ENCODE measurements around the gene MTFP1. TPM values are rescaled to one million over a fixed set of nuclear protein-coding genes. Genes with fewer than 3 reads are reported as not detected.

Gene MTFP1
- total and polyA plus RNA-seq, 2 donors (not counting 1 experiment from before 2014, with no cell fraction given), result 11.8 to 18.4 TPM

DNA sequence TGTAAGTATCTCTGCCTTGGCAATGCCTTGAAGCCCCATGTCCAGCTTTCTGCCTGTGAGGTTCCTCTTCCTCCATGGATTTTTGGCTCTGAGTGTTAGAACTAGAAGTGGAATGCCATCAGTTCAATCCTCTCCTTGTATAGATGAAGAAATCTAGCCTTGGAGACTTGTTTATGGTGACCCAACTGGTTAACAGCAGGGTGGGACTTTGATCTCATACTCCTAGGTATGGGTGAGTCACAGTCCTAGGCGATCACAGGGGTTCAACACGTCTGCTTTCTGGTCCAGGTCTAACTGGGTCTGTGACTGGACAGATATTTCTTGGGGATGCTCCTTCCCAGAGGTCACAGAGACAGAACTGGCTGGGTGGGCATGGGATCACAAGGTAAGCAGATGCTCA is 9.2 kb upstream of the MTFP1 start:
- Histone ChIP-seq H4K20me1 (ENCODE audit: control insufficient read depth, insufficient read depth, low read length, poor library complexity, severe bottlenecking) (no peaks in the 10 kb centered on the region), H3K27me3 (replicated peaks in 1 of 4; ENCODE audit: control extremely low read depth in 1 of 4, control insufficient read depth in 3 of 4, insufficient read depth in 4 of 4, low read length in 3 of 4) (no peaks in the 10 kb centered on the region), H3K4me3 (ENCODE audit: control extremely low read depth in 1 of 5, extremely low read depth in 1 of 5, insufficient read depth in 1 of 5, low read depth in 2 of 5, low read length in 4 of 5) (no peak overlapping the region), H3K36me3 (replicated peaks in 1 of 2; ENCODE audit: control extremely low read depth in 1 of 2, control insufficient read depth in 1 of 2, extremely low read depth in 1 of 2, insufficient read depth in 2 of 2, low read length in 1 of 2) (peaks cover 0 to 21% of the 10 kb centered on the region in 2 experiments), H3K79me2 (ENCODE audit: control insufficient read depth, insufficient read depth, low read length) (no peaks in the 10 kb centered on the region), H3K4me2 (replicated peaks; ENCODE audit: low read depth, low read length, poor library complexity, severe bottlenecking) (no peak overlapping the region), H3K4me1 (ENCODE audit: control insufficient read depth in 2 of 2, insufficient read depth in 2 of 2, low read length in 2 of 2) (no peaks in the 10 kb centered on the region), H3K9me3 (ENCODE audit: control extremely low read depth in 1 of 3, control insufficient read depth in 2 of 3, insufficient read depth in 1 of 3, low read length in 2 of 3) (no peaks in the 10 kb centered on the region), H2AFZ (ENCODE audit: insufficient read depth, low read depth, low read length, poor library complexity, severe bottlenecking) (no peak overlapping the region), H3K27ac (ENCODE audit: low read length in 2 of 2) (no peak overlapping the region), H3K9ac (ENCODE audit: low read length) (no peak overlapping the region)
- Mint-ChIP-seq H3K9me3 (ENCODE audit: insufficient read depth) (no peaks in the 10 kb centered on the region), H3K27ac (no peak overlapping the region), H3K27me3 (no peaks in the 10 kb centered on the region), H3K4me3 (no peak overlapping the region), H3K4me1 (no peaks in the 10 kb centered on the region)
- no CpG with 5 or more reads among the region's 2 CpGs for WGBS (ENCODE audit: insufficient coverage)
- TF ChIP-seq EZH2 (IDR thresholded peaks at IDR 0.05; ENCODE audit: borderline replicate concordance, insufficient read depth, low read depth, low read length, poor library complexity, severe bottlenecking), result no peak
- TF ChIP-seq, protein P1, sequence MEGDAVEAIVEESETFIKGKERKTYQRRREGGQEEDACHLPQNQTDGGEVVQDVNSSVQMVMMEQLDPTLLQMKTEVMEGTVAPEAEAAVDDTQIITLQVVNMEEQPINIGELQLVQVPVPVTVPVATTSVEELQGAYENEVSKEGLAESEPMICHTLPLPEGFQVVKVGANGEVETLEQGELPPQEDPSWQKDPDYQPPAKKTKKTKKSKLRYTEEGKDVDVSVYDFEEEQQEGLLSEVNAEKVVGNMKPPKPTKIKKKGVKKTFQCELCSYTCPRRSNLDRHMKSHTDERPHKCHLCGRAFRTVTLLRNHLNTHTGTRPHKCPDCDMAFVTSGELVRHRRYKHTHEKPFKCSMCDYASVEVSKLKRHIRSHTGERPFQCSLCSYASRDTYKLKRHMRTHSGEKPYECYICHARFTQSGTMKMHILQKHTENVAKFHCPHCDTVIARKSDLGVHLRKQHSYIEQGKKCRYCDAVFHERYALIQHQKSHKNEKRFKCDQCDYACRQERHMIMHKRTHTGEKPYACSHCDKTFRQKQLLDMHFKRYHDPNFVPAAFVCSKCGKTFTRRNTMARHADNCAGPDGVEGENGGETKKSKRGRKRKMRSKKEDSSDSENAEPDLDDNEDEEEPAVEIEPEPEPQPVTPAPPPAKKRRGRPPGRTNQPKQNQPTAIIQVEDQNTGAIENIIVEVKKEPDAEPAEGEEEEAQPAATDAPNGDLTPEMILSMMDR (IDR thresholded peaks at IDR 0.05), result no peak
- intact Hi-C loops (cut with micrococcal nuclease), result no loop called here
- DNase-seq (no peak), ATAC-seq (ENCODE audit: low read depth) (no peak)
- POLR2A ChIA-PET, result no interaction called here
- CTCF ChIA-PET, result no interaction called here

DNA sequence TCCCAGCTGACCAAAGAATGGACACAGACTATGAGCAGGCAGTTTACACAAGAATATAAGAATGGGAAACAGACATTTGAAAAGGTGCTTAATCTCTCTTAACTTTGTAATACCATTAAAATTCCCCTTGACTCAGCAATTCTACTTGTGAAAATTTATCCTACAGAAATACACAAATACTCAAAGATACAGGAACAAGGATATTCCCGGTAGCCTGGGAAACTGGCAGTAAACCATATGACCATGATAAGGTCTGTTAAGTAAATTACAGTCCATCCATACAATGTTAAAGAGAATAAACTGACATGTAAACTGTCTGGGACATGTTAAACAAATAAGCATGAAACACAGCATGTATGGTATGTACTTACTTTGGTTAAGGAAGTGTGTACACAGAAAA is 8.7 kb upstream of the MTFP1 start:
- peaks cover under 1% of the 10 kb centered on the region for H3K4me1 Mint-ChIP-seq
- no peak overlapping the region for H3K27ac ChIP-seq (ENCODE audit: low read length in 2 of 2)
- no peak overlapping the region for H3K27ac Mint-ChIP-seq

More for the DNA sequence above, 8.7 kb upstream of the MTFP1 start:
- H3K36me3 ChIP-seq (replicated peaks in 1 of 2; ENCODE audit: control extremely low read depth in 1 of 2, control insufficient read depth in 1 of 2, extremely low read depth in 1 of 2, insufficient read depth in 2 of 2, low read length in 1 of 2), result peaks cover 0 to 21% of the 10 kb centered on the region in 2 experiments
- no peaks in the 10 kb centered on the region for H3K79me2 ChIP-seq (ENCODE audit: control insufficient read depth, insufficient read depth, low read length)
- H3K9ac ChIP-seq (ENCODE audit: low read length), result no peak overlapping the region
- H3K4me3 ChIP-seq (ENCODE audit: control extremely low read depth in 1 of 5, extremely low read depth in 1 of 5, insufficient read depth in 1 of 5, low read depth in 2 of 5, low read length in 4 of 5), result no peak overlapping the region
- ChIA-PET CTCF (no interaction called here), POLR2A (no interaction called here)
- ATAC-seq (ENCODE audit: low read depth) (no peak), DNase-seq (no peak)
- intact Hi-C loops (cut with micrococcal nuclease), result no loop called here
- H4K20me1 ChIP-seq (ENCODE audit: control insufficient read depth, insufficient read depth, low read length, poor library complexity, severe bottlenecking), result no peaks in the 10 kb centered on the region
- no peak overlapping the region for H3K4me3 Mint-ChIP-seq
- H3K4me2 ChIP-seq (replicated peaks; ENCODE audit: low read depth, low read length, poor library complexity, severe bottlenecking), result no peak overlapping the region
- no CpG with 5 or more reads among the region's 1 CpG for WGBS (ENCODE audit: insufficient coverage)
- H3K27me3 Mint-ChIP-seq, result no peaks in the 10 kb centered on the region
- no peaks in the 10 kb centered on the region for H3K27me3 ChIP-seq (replicated peaks in 1 of 4; ENCODE audit: control extremely low read depth in 1 of 4, control insufficient read depth in 3 of 4, insufficient read depth in 4 of 4, low read length in 3 of 4)
- H3K9me3 Mint-ChIP-seq (ENCODE audit: insufficient read depth), result no peaks in the 10 kb centered on the region
- H3K9me3 ChIP-seq (ENCODE audit: control extremely low read depth in 1 of 3, control insufficient read depth in 2 of 3, insufficient read depth in 1 of 3, low read length in 2 of 3), result no peaks in the 10 kb centered on the region
- no peak for TF ChIP-seq EZH2 (IDR thresholded peaks at IDR 0.05; ENCODE audit: borderline replicate concordance, insufficient read depth, low read depth, low read length, poor library complexity, severe bottlenecking)
- TF ChIP-seq, protein P1 (IDR thresholded peaks at IDR 0.05), result no peak
- no peak overlapping the region for H2AFZ ChIP-seq (ENCODE audit: insufficient read depth, low read depth, low read length, poor library complexity, severe bottlenecking)
- no peaks in the 10 kb centered on the region for H3K4me1 ChIP-seq (ENCODE audit: control insufficient read depth in 2 of 2, insufficient read depth in 2 of 2, low read length in 2 of 2)

Measured in B cell (primary cell).